GM06990 (cell line): Measurements from ENCODE around the gene PSORS1C1.

Experiments used
- DNase-seq: peaks from one replicate; pipeline ENCODE4 v3.0.0-alpha.2; 2011; ENCODE audit not compliant: insufficient read length; ENCODE audit errors: extremely low read depth
- H3K27me3 ChIP-seq: replicated peaks from 2 replicates; pipeline ENCODE4 v1.6.0; 2011; ENCODE audit warnings: low read length; ENCODE audit not compliant: control insufficient read depth, insufficient read depth
- H3K36me3 ChIP-seq: 2 replicates; pipeline ENCODE4 v1.5.1; 2011; ENCODE audit warnings: low read length; ENCODE audit not compliant: control insufficient read depth, insufficient read depth
- H3K4me3 ChIP-seq: replicated peaks from 2 replicates; pipeline ENCODE4 v1.5.1; 2011; ENCODE audit warnings: low read depth, mild to moderate bottlenecking, control low read depth, low read length
- CTCF ChIP-seq: IDR thresholded peaks from 2 replicates; pipeline ENCODE4 v1.5.1; 2011; ENCODE audit warnings: low read length, control low read depth, mild to moderate bottlenecking, inconsistent platforms; ENCODE audit not compliant: insufficient read depth, poor library complexity, severe bottlenecking

The PSORS1C1 gene

GRCh38 chr6:31149827-31150447 lies 35.3 kb downstream of the PSORS1C1 start:
- Histone ChIP-seq H3K36me3 (peaks cover 8% of the 10 kb centered on the region), H3K4me3 (no peak overlapping the region), H3K27me3 (no peaks in the 10 kb centered on the region)
- no peak for DNase-seq
- no peak for TF ChIP-seq CTCF

DNA sequence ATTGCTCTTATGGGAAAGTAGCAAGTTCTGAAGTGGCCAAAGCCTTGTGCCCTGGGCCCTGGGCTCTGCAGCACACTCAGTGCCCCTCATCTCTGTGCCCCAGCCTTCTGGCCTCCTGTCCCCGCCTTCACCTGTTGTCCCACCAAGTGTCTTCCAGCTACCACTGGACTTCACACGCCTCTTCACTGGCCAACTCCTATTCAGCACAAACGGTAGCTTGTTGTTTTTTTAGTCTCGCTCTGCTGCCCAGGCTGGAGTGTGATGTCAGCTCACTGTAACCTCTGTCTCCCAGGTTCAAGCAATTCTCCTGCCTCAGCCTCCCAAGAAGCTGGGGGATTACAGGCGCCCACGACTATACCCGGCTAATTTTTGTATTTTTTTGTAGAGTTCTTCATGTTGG lies 38.2 kb downstream of the PSORS1C1 start:
- Histone ChIP-seq H3K27me3 (no peaks in the 10 kb centered on the region), H3K36me3 (peaks cover 8% of the 10 kb centered on the region), H3K4me3 (no peak overlapping the region)
- DNase-seq, result no peak
- TF ChIP-seq CTCF, result no peak

DNA sequence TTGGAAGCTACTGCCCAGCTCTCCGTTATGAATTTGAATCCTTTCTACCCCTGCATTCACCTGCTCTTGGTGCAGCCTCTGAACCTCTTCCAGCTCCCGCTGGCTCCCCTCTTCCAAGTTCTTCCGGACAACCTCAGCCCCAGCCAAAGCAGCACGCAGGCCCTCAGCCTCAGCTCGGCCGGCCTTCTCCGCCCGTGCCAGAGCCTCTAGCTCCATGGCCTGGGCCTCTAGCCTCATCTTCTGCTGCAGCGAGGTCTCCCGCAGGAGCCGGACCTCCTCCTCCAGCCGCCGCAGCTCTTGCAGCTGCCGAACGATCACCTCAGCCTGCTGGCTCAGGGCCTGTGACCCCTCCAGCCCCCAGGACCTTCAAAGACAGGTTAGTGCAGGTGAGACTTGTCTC lies 39.8 kb downstream of the PSORS1C1 start:
- Histone ChIP-seq H3K27me3 (no peaks in the 10 kb centered on the region), H3K4me3 (no peak overlapping the region), H3K36me3 (peaks cover 5% of the 10 kb centered on the region)
- no peak for DNase-seq
- no peak for TF ChIP-seq CTCF

DNA sequence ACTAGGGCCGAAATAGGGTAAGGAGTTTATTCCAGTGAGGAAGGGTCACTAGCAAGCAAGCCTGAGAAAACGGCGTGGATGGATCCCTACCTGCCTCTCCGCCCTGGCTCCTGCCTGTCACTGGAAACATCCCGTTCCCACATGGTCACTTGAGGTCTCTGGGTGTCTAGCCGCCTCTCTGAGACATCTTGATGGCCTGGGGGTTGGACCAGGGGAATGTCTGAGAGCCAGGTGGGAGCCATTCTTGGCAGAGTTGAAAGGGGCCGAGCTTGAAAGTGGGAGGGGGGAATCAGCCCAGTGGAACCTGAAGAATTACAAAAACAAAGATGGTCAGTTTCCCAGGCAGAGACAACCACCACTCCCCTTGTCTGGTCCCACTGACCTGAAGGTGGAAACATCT lies 42.0 kb downstream of the PSORS1C1 start:
- Histone ChIP-seq H3K27me3 (no peaks in the 10 kb centered on the region), H3K36me3 (no peaks in the 10 kb centered on the region; the same call in 1 of the 2 replicates), H3K4me3 (no peak overlapping the region)
- no peak for TF ChIP-seq CTCF
- no peak for DNase-seq

DNA sequence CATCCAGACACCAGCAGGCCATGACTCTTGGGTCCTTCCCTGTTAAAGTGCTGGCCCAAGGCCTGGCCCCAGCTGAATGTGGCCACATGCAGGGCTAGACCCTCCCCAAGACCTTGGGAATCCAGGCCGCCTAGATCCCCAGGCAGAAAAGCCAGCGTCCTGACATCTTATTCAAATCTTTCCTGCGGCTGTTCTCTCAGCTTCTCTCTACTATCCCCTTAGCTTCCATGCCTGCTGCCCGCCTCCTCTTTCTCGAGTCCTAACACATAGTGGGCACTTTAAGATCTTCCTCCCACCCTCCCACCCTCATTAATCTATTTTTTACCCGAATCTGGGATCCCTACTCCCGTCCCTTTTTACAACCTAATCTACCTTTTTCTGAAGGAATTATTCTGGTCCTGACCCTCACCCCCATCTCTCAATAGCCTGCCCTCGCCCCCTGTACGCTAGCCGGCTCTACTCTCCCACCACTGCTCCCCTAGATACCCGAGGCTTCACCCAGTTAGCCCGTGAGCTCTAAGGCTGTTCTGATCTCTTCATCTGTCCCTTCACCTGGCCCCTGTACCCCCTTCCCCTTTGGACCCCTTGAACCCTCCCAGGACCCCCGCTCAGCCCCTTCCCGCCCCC lies 43.0 kb downstream of the PSORS1C1 start, which contains the start of gene CCHCR1:
Gene CCHCR1 (minus strand): TSS at position 290 of the 627 bp plus-strand sequence. CDS start 202 bp downstream, at position 88.
- peak within 1 kb of the TSS; percentile 86 for H3K4me3 ChIP-seq
- peaks cover 3% of the 10 kb centered on the region; the same call in 1 of the 2 replicates for H3K36me3 ChIP-seq
- no peak for DNase-seq
- TF ChIP-seq CTCF, result no peak
- H3K27me3 ChIP-seq, result no peaks in the 10 kb centered on the region
